Activated T-helper 17 cell treated with anti-CD3 and anti-CD28 coated beads, Interleukin-2, amount 50 U/mL, for 72 hours (primary cell): Measurements from ENCODE around the gene CALN1. TPM values are rescaled to one million over a fixed set of nuclear protein-coding genes. Genes with fewer than 3 reads are reported as not detected.

Experiments used
- ATAC-seq: fragments of 150-1000 bp; cut with Tn5 transposase; replicated peaks from 2 replicates; pipeline ENCODE4 v1.10.0; 2021; ENCODE audit warnings: mild to moderate bottlenecking, moderate library complexity
- H3K27ac Mint-ChIP-seq: one replicate; pipeline ENCODE4 v1.8.0; 2022; ENCODE audit warnings: mixed read lengths
- H3K27me3 Mint-ChIP-seq: one replicate; pipeline ENCODE4 v1.8.0; 2022; ENCODE audit warnings: mixed read lengths
- H3K36me3 Mint-ChIP-seq: one replicate; pipeline ENCODE4 v1.8.0; 2022; ENCODE audit warnings: low read depth, mild to moderate bottlenecking, mixed read lengths
- H3K4me1 Mint-ChIP-seq: one replicate; pipeline ENCODE4 v1.8.0; 2022; ENCODE audit warnings: mixed read lengths
- H3K4me3 Mint-ChIP-seq: one replicate; pipeline ENCODE4 v1.8.0; 2022; ENCODE audit warnings: mild to moderate bottlenecking, mixed read lengths
- H3K9me3 Mint-ChIP-seq: one replicate; pipeline ENCODE4 v1.8.0; 2022; ENCODE audit warnings: mixed read lengths
- total RNA-seq, 2 donors: library from RNA; stranded (reverse); gene quantifications; one replicate each; pipeline ENCODE4 v1.2.3, GENCODE V29; 2022

CALN1 gene
- total RNA-seq, 2 donors from 2014 or later: not detected

GRCh38 chr7:72040641-72041040 is 371.5 kb downstream of the CALN1 start:
- Mint-ChIP-seq H3K27ac (no peak overlapping the region), H3K36me3 (no peaks in the 10 kb centered on the region), H3K9me3 (peaks cover 8% of the 10 kb centered on the region), H3K4me3 (no peak overlapping the region), H3K27me3 (no peaks in the 10 kb centered on the region), H3K4me1 (no peaks in the 10 kb centered on the region)
- no peak for ATAC-seq

DNA sequence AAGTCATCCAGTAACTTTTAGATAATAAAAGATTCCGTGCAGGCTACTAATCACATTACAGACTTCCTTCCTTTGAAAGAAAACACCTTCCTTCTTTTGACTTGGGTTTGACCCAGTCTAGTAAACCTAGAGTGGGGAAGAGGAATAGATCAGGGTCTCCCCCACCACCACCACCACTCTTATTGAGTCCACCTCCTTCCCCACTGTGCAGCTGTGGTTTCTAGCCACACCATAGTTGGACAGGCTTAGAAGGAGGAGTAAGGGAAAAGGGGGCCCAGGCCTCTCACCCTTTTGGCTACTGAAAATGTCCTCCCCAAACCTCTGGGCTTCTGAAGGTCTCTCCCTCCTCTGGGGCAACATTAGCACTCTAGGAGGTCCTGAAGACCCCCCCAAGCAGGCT is 372.7 kb downstream of the CALN1 start:
- ATAC-seq: no peak
- H3K36me3 Mint-ChIP-seq: no peaks in the 10 kb centered on the region
- peaks cover 12% of the 10 kb centered on the region for H3K9me3 Mint-ChIP-seq
- no peak overlapping the region for H3K27ac Mint-ChIP-seq
- no peak overlapping the region for H3K4me3 Mint-ChIP-seq
- no peaks in the 10 kb centered on the region for H3K27me3 Mint-ChIP-seq
- H3K4me1 Mint-ChIP-seq: no peaks in the 10 kb centered on the region

DNA sequence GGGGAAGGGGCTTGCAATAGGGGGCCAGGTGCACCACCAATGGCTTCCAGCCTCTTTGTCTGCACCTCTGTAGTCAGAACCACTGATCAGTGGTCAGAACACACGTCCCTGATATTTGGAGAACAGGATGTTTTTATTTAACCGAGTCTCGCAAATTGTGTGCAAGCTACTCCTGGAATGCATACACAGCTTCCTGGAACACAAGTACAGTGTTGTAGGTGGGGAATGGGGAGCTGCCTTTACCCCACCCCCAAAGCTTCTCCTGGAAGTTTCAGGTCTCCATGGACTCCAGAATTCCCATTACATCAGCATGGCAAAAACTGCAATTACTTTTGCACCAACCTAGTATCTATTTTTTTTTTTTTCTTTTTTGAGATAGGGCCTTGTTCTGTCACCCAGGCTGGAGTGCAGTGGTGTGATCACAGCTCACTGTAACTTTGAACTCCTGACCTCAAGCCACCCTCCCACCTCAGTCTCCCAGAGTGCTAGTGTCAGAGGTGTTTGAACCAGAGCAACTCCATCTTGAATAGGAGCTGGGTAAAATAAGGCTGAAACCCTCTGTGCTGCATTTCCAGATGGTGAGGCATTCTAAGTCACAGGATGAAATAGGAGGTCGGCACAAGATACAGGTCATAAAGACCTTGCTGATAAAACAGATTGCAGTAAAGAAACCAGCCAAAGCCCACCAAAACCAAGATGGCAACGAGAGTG is 374.0 kb downstream of the CALN1 start:
- ATAC-seq: no peak
- Mint-ChIP-seq H3K4me1 (no peaks in the 10 kb centered on the region), H3K9me3 (peaks cover 18% of the 10 kb centered on the region), H3K27ac (no peak overlapping the region), H3K27me3 (no peaks in the 10 kb centered on the region), H3K36me3 (no peaks in the 10 kb centered on the region), H3K4me3 (no peak overlapping the region)

DNA sequence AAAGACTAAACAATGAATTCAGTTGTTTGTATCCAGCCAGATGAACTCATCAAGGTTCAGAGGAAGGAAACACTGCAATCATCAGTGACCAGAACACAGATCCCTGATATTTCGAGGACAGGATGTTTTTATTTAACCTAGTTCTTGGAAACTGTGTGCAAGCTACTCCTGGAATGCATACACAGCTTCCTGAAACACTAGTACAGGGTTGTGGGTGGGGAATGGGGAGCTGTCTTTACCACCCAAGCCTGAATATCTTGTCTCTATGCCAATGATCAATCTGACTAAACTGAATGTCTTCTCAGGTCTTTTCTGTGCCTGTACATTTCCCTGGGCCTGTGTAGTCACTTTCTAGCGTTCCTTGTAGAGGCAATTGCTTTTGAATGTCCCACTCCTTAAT is 374.6 kb downstream of the CALN1 start:
- no peak for ATAC-seq
- peaks cover 22% of the 10 kb centered on the region for H3K9me3 Mint-ChIP-seq
- H3K27ac Mint-ChIP-seq: no peak overlapping the region
- H3K4me3 Mint-ChIP-seq: no peak overlapping the region
- no peaks in the 10 kb centered on the region for H3K36me3 Mint-ChIP-seq
- no peaks in the 10 kb centered on the region for H3K27me3 Mint-ChIP-seq
- H3K4me1 Mint-ChIP-seq: no peaks in the 10 kb centered on the region

DNA sequence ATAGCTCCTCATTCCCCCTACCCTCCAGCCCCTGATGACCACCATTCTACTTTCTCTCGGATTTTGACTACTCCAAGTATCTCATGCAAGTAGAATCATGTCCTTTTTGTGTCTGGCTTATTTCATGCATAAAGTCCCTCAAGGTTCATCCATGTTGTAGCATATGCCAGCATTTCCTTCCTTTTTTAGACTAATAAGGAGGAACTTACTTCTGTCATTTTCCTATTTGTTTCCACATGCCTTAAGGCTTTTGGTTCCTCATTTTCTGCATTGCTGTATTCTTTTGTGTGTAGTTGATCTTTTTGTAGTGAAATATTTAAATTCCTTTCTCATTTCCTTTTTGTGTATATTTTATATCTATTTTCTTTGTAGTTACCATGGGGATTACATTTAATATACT is 376.9 kb downstream of the CALN1 start:
- Mint-ChIP-seq H3K27ac (no peak overlapping the region), H3K36me3 (no peaks in the 10 kb centered on the region), H3K27me3 (no peaks in the 10 kb centered on the region), H3K4me3 (no peak overlapping the region), H3K9me3 (peaks cover 18% of the 10 kb centered on the region), H3K4me1 (no peaks in the 10 kb centered on the region)
- no peak for ATAC-seq

- Mint-ChIP-seq H3K27me3 (no peaks in the 10 kb centered on the region), H3K4me1 (no peaks in the 10 kb centered on the region), H3K4me3 (no peak overlapping the region), H3K27ac (no peak overlapping the region), H3K9me3 (peaks cover 18% of the 10 kb centered on the region), H3K36me3 (no peaks in the 10 kb centered on the region)
- no peak for ATAC-seq
These were observed 379.2 kb downstream of the CALN1 start for GRCh38 chr7:72032934-72033333.

GRCh38 chr7:72030994-72031667 is 381.0 kb downstream of the CALN1 start:
- Mint-ChIP-seq H3K27ac (no peak overlapping the region), H3K36me3 (no peaks in the 10 kb centered on the region), H3K9me3 (peaks cover 13% of the 10 kb centered on the region), H3K27me3 (no peaks in the 10 kb centered on the region), H3K4me1 (no peaks in the 10 kb centered on the region), H3K4me3 (no peak overlapping the region)
- ATAC-seq: no peak

- peaks cover 18% of the 10 kb centered on the region for H3K9me3 Mint-ChIP-seq
- no peak overlapping the region for H3K27ac Mint-ChIP-seq
- H3K4me3 Mint-ChIP-seq: no peak overlapping the region
- no peaks in the 10 kb centered on the region for H3K36me3 Mint-ChIP-seq
- no peak for ATAC-seq
- H3K27me3 Mint-ChIP-seq: no peaks in the 10 kb centered on the region
- H3K4me1 Mint-ChIP-seq: no peaks in the 10 kb centered on the region
These were observed 383.9 kb downstream of the CALN1 start for GRCh38 chr7:72028267-72028666.

DNA sequence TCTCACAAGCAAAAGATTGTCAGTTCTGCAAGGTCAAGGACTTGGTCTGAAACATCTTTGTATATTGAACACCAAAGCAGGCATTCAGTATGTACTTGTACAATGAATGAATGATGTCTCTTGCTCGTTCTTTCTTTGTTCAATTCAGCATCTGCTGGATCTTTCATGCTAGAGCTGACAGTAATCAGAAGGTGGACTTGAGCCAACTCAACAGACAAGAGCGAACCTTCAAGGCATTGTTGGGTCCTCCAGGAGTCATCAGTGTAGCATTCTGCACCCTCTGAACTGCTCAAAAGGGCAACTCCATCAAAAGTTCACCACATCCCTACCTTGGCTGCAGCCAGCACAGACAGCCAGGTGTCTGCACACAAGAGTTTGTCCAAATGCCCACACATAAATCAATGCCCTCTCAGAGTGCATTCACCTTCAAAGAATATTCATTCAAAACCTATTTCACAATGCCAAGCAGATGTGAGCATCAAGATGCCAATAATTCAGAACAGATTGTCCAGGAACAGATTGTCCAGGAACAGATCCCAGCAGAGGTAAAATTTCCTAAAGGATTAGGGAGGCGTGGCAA is 386.7 kb downstream of the CALN1 start:
- H3K27me3 Mint-ChIP-seq: no peaks in the 10 kb centered on the region
- ATAC-seq: no peak

GRCh38 chr7:72023926-72024325 is 388.2 kb downstream of the CALN1 start:
- Mint-ChIP-seq H3K4me3 (no peak overlapping the region), H3K9me3 (peaks cover 21% of the 10 kb centered on the region), H3K4me1 (no peaks in the 10 kb centered on the region), H3K27ac (no peak overlapping the region), H3K27me3 (no peaks in the 10 kb centered on the region), H3K36me3 (no peaks in the 10 kb centered on the region)
- ATAC-seq: no peak

More for the DNA sequence above, 386.7 kb downstream of the CALN1 start:
- H3K9me3 Mint-ChIP-seq: peaks cover 21% of the 10 kb centered on the region
- H3K27ac Mint-ChIP-seq: no peak overlapping the region
- no peaks in the 10 kb centered on the region for H3K36me3 Mint-ChIP-seq
- no peak overlapping the region for H3K4me3 Mint-ChIP-seq
- H3K4me1 Mint-ChIP-seq: no peaks in the 10 kb centered on the region

GRCh38 chr7:72021716-72022115 is 390.4 kb downstream of the CALN1 start:
- H3K9me3 Mint-ChIP-seq: peaks cover 26% of the 10 kb centered on the region
- no peak overlapping the region for H3K4me3 Mint-ChIP-seq
- no peak overlapping the region for H3K27ac Mint-ChIP-seq
- H3K27me3 Mint-ChIP-seq: no peaks in the 10 kb centered on the region
- H3K36me3 Mint-ChIP-seq: no peaks in the 10 kb centered on the region
- ATAC-seq: no peak
- H3K4me1 Mint-ChIP-seq: no peaks in the 10 kb centered on the region

- no peak overlapping the region for H3K27ac Mint-ChIP-seq
- no peaks in the 10 kb centered on the region for H3K4me1 Mint-ChIP-seq
- no peak for ATAC-seq
- no peaks in the 10 kb centered on the region for H3K27me3 Mint-ChIP-seq
- no peak overlapping the region for H3K4me3 Mint-ChIP-seq
- peaks cover 19% of the 10 kb centered on the region for H3K9me3 Mint-ChIP-seq
- H3K36me3 Mint-ChIP-seq: no peaks in the 10 kb centered on the region
These were observed 391.8 kb downstream of the CALN1 start for GRCh38 chr7:72020311-72020710.

DNA sequence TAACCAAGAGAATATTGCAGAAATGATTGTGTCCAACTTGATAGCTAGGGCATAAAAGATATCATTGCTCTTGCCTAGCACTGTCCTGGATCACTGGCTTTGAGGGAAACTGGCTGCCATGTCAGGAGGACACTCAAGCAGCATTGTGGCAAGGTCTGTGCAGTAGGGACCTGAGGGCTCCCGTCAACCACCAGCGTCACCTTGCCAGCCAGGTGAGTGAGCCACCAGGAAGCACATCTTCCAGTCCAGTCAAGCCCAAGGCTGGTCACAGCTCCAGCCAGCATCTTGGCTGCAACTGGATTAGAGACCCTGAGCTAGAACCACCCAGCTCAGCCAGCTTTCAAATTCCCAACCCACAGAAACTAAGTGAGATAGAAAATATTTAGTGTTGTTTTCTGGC is 392.7 kb downstream of the CALN1 start:
- H3K9me3 Mint-ChIP-seq: peaks cover 15% of the 10 kb centered on the region
- H3K27ac Mint-ChIP-seq: no peak overlapping the region
- H3K4me3 Mint-ChIP-seq: no peak overlapping the region
- H3K27me3 Mint-ChIP-seq: no peaks in the 10 kb centered on the region
- H3K4me1 Mint-ChIP-seq: no peaks in the 10 kb centered on the region
- no peaks in the 10 kb centered on the region for H3K36me3 Mint-ChIP-seq
- no peak for ATAC-seq

DNA sequence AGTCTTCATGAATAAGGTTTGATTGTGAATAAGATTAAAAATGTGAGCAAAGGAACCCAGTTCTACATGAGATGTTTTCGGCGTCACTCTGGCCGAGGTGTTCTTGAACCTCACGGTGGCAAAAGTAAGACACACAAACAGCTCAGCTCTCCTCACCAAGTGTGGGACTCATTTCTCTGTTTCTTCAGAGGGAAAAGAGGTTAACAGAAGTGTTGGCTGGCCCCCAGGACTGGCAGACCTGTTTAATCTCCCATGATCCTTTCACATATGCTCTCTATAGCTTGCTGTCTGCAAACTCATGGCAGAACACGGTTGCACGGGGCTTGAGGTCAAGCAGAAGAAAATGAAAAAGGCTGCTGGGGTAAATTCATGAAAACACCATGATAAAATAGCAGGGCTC is 394.4 kb downstream of the CALN1 start:
- H3K36me3 Mint-ChIP-seq: no peaks in the 10 kb centered on the region
- peaks cover 12% of the 10 kb centered on the region for H3K9me3 Mint-ChIP-seq
- no peak for ATAC-seq
- H3K27ac Mint-ChIP-seq: no peak overlapping the region
- no peaks in the 10 kb centered on the region for H3K4me1 Mint-ChIP-seq
- no peaks in the 10 kb centered on the region for H3K27me3 Mint-ChIP-seq
- H3K4me3 Mint-ChIP-seq: no peak overlapping the region

- Mint-ChIP-seq H3K4me3 (no peak overlapping the region), H3K9me3 (peaks cover 5% of the 10 kb centered on the region), H3K36me3 (no peaks in the 10 kb centered on the region), H3K27ac (no peak overlapping the region), H3K27me3 (no peaks in the 10 kb centered on the region), H3K4me1 (no peaks in the 10 kb centered on the region)
- ATAC-seq: no peak
These were observed 395.6 kb downstream of the CALN1 start for GRCh38 chr7:72016574-72016973.
